ENCODE results near the gene GPR108.

Gene GPR108

DNA sequence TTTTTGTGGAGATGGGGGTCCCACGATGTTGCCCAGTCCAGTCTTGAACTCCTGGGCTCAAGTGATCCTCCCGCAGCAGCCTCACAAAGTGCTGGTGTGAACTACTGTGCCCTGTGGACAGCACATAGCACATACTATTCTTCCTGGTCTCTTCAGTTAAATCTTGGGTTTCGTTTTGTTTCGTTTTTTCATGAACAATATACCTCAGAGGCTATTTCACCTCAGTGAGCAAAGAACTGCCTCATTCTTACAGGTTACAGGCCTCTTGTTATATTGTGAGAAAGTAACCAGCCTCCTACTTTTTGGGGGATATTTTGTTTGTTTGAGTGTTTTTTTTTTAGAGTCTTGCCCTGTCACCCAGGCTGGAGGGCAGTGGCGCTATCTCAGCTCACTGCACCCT lies 15.6 kb downstream of the GPR108 start:
- no CpG with 5 or more reads among the region's 5 CpGs for WGBS (ENCODE audit: extremely low coverage, insufficient coverage, insufficient read length)
- H3K27me3 ChIP-seq (ENCODE audit: insufficient read depth, low read length), result no peaks in the 10 kb centered on the region

DNA sequence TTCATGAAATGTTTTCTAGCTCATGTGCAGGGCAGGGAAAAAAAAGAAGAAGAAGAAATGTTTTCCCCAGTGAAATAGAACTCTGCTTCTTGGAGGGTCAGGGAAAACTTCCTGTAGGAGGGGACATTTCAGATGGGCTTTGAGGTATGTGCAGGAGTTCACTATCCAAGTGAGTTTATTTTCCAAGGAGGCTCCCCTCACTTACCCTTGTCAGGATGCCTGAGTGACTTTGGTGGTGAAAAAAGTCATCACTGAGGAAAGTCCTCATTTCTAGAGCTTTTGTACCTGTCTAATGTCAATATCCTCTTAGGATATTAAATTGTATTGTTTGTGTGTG lies 16.3 kb downstream of the GPR108 start:
- Histone ChIP-seq H3K27ac (ENCODE audit: low read depth, low read length) (no peak overlapping the region), H4K8ac (ENCODE audit: low read depth, low read length) (no peak overlapping the region), H3K4me1 (ENCODE audit: control insufficient read depth in 1 of 2, insufficient read depth in 2 of 2, low read length in 2 of 2) (peaks cover 2 to 5% of the 10 kb centered on the region in 2 experiments), H4K91ac (ENCODE audit: low read depth, low read length) (no peak overlapping the region), H3K9me3 (ENCODE audit: insufficient read depth, low read depth, low read length) (peaks cover 7% of the 10 kb centered on the region), H4K12ac (ENCODE audit: low read depth, low read length) (no peak overlapping the region), H2AFZ (ENCODE audit: insufficient read depth, low read length, poor library complexity) (no peak overlapping the region), H3K79me1 (ENCODE audit: low read length) (no peaks in the 10 kb centered on the region), H3K9ac (ENCODE audit: low read length) (no peak overlapping the region), H3K4ac (ENCODE audit: low read depth, low read length) (no peak overlapping the region), H2AK5ac (ENCODE audit: low read length) (no peak overlapping the region), H3K79me2 (ENCODE audit: control insufficient read depth, insufficient read depth, low read length, poor library complexity) (no peaks in the 10 kb centered on the region), H2BK5ac (ENCODE audit: low read depth, low read length, poor library complexity) (no peak overlapping the region), H3K4me2 (ENCODE audit: low read length) (no peak overlapping the region), H2BK12ac (ENCODE audit: low read length) (no peak overlapping the region), H3K14ac (ENCODE audit: low read length) (no peak overlapping the region), H3K27me3 (ENCODE audit: insufficient read depth, low read length) (no peaks in the 10 kb centered on the region), H3K18ac (ENCODE audit: low read length) (no peak overlapping the region), H3K23ac (ENCODE audit: low read length) (no peak overlapping the region), H2BK120ac (ENCODE audit: insufficient read depth, low read length, poor library complexity) (no peak overlapping the region), H3K4me3 (ENCODE audit: low read depth, low read length) (no peak overlapping the region), H3K36me3 (ENCODE audit: control insufficient read depth in 1 of 2, insufficient read depth in 2 of 2, low read length in 2 of 2) (no peaks in the 10 kb centered on the region)
- DNase-seq, result no peak

More for the DNA sequence above, 15.6 kb downstream of the GPR108 start:
- Histone ChIP-seq H2BK12ac (ENCODE audit: low read length) (no peak overlapping the region), H3K79me2 (ENCODE audit: control insufficient read depth, insufficient read depth, low read length, poor library complexity) (no peaks in the 10 kb centered on the region), H3K9me3 (ENCODE audit: insufficient read depth, low read depth, low read length) (peaks cover 7% of the 10 kb centered on the region), H3K9ac (ENCODE audit: low read length) (no peak overlapping the region), H4K12ac (ENCODE audit: low read depth, low read length) (no peak overlapping the region), H3K14ac (ENCODE audit: low read length) (no peak overlapping the region), H2AFZ (ENCODE audit: insufficient read depth, low read length, poor library complexity) (no peak overlapping the region), H3K4me1 (ENCODE audit: control insufficient read depth in 1 of 2, insufficient read depth in 2 of 2, low read length in 2 of 2) (peaks cover 2 to 5% of the 10 kb centered on the region in 2 experiments), H3K27ac (ENCODE audit: low read depth, low read length) (no peak overlapping the region), H3K79me1 (ENCODE audit: low read length) (no peaks in the 10 kb centered on the region), H3K36me3 (ENCODE audit: control insufficient read depth in 1 of 2, insufficient read depth in 2 of 2, low read length in 2 of 2) (no peaks in the 10 kb centered on the region), H3K4ac (ENCODE audit: low read depth, low read length) (no peak overlapping the region), H3K4me3 (ENCODE audit: low read depth, low read length) (no peak overlapping the region), H3K23ac (ENCODE audit: low read length) (no peak overlapping the region), H3K18ac (ENCODE audit: low read length) (no peak overlapping the region), H3K4me2 (ENCODE audit: low read length) (no peak overlapping the region), H2BK120ac (ENCODE audit: insufficient read depth, low read length, poor library complexity) (no peak overlapping the region), H4K91ac (ENCODE audit: low read depth, low read length) (no peak overlapping the region), H2BK5ac (ENCODE audit: low read depth, low read length, poor library complexity) (no peak overlapping the region), H4K8ac (ENCODE audit: low read depth, low read length) (no peak overlapping the region), H2AK5ac (ENCODE audit: low read length) (no peak overlapping the region)
- no peak for DNase-seq

DNA sequence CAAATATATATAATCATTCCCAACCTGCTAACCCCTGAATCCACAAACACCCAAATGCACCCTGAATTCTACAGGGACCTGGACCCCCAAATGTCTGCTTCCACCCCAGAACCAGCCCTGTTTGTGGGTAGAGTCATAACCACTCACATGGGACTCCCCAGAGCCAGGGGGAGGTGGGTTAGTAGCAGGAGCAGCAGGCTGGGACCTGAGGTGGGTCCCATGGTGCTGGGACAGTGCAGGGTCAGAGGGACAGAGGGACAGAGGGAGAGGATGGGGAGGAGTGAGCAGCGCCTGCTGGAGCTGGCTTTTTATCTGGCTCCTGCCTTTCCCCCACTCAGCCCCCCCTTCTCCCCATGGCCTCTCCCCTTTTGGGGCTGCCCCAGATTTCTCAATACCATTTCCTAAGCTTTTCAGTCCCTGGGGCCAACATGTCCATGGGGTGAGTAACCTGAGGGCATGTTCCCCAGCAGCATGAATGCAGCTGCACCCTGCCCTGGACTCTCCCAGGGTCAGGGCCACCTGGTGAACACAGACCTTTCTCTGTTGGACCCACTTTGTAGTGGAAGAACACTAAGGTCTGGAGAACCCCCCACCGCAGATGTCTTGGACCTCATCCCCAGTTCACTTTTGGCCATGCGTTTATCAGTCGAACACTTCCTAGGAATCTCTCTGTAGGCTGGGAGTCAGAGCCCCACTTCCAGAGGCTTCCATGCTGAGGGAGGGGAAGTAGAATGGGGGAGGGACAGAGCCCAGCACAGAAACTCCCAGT lies 16.8 kb downstream of the GPR108 start, which contains the start of gene C3:
Gene C3 (minus strand): TSS at position 282 of the 769 bp plus-strand sequence. CDS start 61 bp downstream, at position 221.
- H4K8ac ChIP-seq (ENCODE audit: low read depth, low read length), result no peak within 1 kb of the TSS
- no peaks in the 10 kb centered on the region for H3K27me3 ChIP-seq (ENCODE audit: insufficient read depth, low read length)
- no peaks in the 10 kb centered on the region for H3K79me2 ChIP-seq (ENCODE audit: control insufficient read depth, insufficient read depth, low read length, poor library complexity)
- no peak within 1 kb of the TSS for H3K9ac ChIP-seq (ENCODE audit: low read length)
- H3K4me1 ChIP-seq (ENCODE audit: control insufficient read depth in 1 of 2, insufficient read depth in 2 of 2, low read length in 2 of 2), result peaks cover 2 to 5% of the 10 kb centered on the region in 2 experiments
- no peak within 1 kb of the TSS for H3K4me3 ChIP-seq (ENCODE audit: low read depth, low read length)
- H3K9me3 ChIP-seq (ENCODE audit: insufficient read depth, low read depth, low read length), result peaks cover 7% of the 10 kb centered on the region
- no peak within 1 kb of the TSS for H4K12ac ChIP-seq (ENCODE audit: low read depth, low read length)
- no peak within 1 kb of the TSS for H4K91ac ChIP-seq (ENCODE audit: low read depth, low read length)
- H3K23ac ChIP-seq (ENCODE audit: low read length), result no peak within 1 kb of the TSS
- no peak within 1 kb of the TSS for H3K27ac ChIP-seq (ENCODE audit: low read depth, low read length)
- H3K4me2 ChIP-seq (ENCODE audit: low read length), result no peak within 1 kb of the TSS
- no CpG with 5 or more reads among the region's 4 CpGs for WGBS (ENCODE audit: extremely low coverage, insufficient coverage, insufficient read length)
- no peak within 1 kb of the TSS for H2BK12ac ChIP-seq (ENCODE audit: low read length)
- peak; percentile 24 to 47 for DNase-seq
- no peaks in the 10 kb centered on the region for H3K36me3 ChIP-seq (ENCODE audit: control insufficient read depth in 1 of 2, insufficient read depth in 2 of 2, low read length in 2 of 2)
- H2AFZ ChIP-seq (ENCODE audit: insufficient read depth, low read length, poor library complexity), result no peak within 1 kb of the TSS
- no peaks in the 10 kb centered on the region for H3K79me1 ChIP-seq (ENCODE audit: low read length)
- no peak within 1 kb of the TSS for H3K4ac ChIP-seq (ENCODE audit: low read depth, low read length)
- H2BK120ac ChIP-seq (ENCODE audit: insufficient read depth, low read length, poor library complexity), result no peak within 1 kb of the TSS
- H2BK5ac ChIP-seq (ENCODE audit: low read depth, low read length, poor library complexity), result no peak within 1 kb of the TSS
- H3K18ac ChIP-seq (ENCODE audit: low read length), result no peak within 1 kb of the TSS
- H2AK5ac ChIP-seq (ENCODE audit: low read length), result no peak within 1 kb of the TSS
- H3K14ac ChIP-seq (ENCODE audit: low read length), result no peak within 1 kb of the TSS

DNA sequence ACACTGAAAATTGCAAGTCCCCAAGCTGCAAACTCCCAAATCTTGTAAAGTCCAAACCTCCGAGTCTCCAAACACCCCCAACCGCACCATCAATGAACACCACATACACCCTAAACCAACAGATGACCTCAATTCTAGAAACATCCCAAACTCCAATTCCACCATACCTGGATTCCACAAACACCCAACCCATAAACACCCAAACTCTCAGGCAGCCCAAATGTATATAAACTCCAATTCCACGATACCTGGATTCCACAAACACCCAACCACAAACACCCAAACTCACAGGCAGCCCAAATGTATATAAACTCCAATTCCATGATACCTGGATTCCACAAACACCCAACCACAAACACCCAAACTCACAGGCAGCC lies 17.4 kb downstream of the GPR108 start:
- no peaks in the 10 kb centered on the region for H3K36me3 ChIP-seq (ENCODE audit: control insufficient read depth in 1 of 2, insufficient read depth in 2 of 2, low read length in 2 of 2)
- H3K4me3 ChIP-seq (ENCODE audit: low read depth, low read length), result no peak overlapping the region
- H3K18ac ChIP-seq (ENCODE audit: low read length), result no peak overlapping the region
- no peak overlapping the region for H2BK12ac ChIP-seq (ENCODE audit: low read length)
- no peak overlapping the region for H2BK120ac ChIP-seq (ENCODE audit: insufficient read depth, low read length, poor library complexity)
- H2AK5ac ChIP-seq (ENCODE audit: low read length), result no peak overlapping the region
- peaks cover 7% of the 10 kb centered on the region for H3K9me3 ChIP-seq (ENCODE audit: insufficient read depth, low read depth, low read length)
- H2BK5ac ChIP-seq (ENCODE audit: low read depth, low read length, poor library complexity), result no peak overlapping the region
- H3K79me2 ChIP-seq (ENCODE audit: control insufficient read depth, insufficient read depth, low read length, poor library complexity), result no peaks in the 10 kb centered on the region
- H3K4me1 ChIP-seq (ENCODE audit: control insufficient read depth in 1 of 2, insufficient read depth in 2 of 2, low read length in 2 of 2), result peaks cover 2 to 5% of the 10 kb centered on the region in 2 experiments
- no peaks in the 10 kb centered on the region for H3K79me1 ChIP-seq (ENCODE audit: low read length)
- WGBS (ENCODE audit: extremely low coverage, insufficient coverage, insufficient read length), result no CpG with 5 or more reads among the region's 3 CpGs
- no peaks in the 10 kb centered on the region for H3K27me3 ChIP-seq (ENCODE audit: insufficient read depth, low read length)
- no peak overlapping the region for H3K27ac ChIP-seq (ENCODE audit: low read depth, low read length)
- H3K14ac ChIP-seq (ENCODE audit: low read length), result no peak overlapping the region
- no peak for DNase-seq
- no peak overlapping the region for H4K91ac ChIP-seq (ENCODE audit: low read depth, low read length)
- no peak overlapping the region for H3K4ac ChIP-seq (ENCODE audit: low read depth, low read length)
- no peak overlapping the region for H4K8ac ChIP-seq (ENCODE audit: low read depth, low read length)
- no peak overlapping the region for H2AFZ ChIP-seq (ENCODE audit: insufficient read depth, low read length, poor library complexity)
- no peak overlapping the region for H3K4me2 ChIP-seq (ENCODE audit: low read length)
- H4K12ac ChIP-seq (ENCODE audit: low read depth, low read length), result no peak overlapping the region
- H3K23ac ChIP-seq (ENCODE audit: low read length), result no peak overlapping the region
- no peak overlapping the region for H3K9ac ChIP-seq (ENCODE audit: low read length)

Data from trophoblast cell (in vitro differentiated cells and primary cell).